NB4 (cell line): Measurements from ENCODE around the gene UBE2L5.

Experiments
- TF ChIP-seq, protein P1 (sequence below): IDR thresholded peaks from 2 replicates; pipeline ENCODE4 v1.6.1; 2011; ENCODE audit warnings: low read depth, low read length
- TF ChIP-seq, protein P2 (sequence below): IDR thresholded peaks from one replicate; pipeline ENCODE4 v1.5.1; 2012; ENCODE audit warnings: low read depth, low read length

DNA sequence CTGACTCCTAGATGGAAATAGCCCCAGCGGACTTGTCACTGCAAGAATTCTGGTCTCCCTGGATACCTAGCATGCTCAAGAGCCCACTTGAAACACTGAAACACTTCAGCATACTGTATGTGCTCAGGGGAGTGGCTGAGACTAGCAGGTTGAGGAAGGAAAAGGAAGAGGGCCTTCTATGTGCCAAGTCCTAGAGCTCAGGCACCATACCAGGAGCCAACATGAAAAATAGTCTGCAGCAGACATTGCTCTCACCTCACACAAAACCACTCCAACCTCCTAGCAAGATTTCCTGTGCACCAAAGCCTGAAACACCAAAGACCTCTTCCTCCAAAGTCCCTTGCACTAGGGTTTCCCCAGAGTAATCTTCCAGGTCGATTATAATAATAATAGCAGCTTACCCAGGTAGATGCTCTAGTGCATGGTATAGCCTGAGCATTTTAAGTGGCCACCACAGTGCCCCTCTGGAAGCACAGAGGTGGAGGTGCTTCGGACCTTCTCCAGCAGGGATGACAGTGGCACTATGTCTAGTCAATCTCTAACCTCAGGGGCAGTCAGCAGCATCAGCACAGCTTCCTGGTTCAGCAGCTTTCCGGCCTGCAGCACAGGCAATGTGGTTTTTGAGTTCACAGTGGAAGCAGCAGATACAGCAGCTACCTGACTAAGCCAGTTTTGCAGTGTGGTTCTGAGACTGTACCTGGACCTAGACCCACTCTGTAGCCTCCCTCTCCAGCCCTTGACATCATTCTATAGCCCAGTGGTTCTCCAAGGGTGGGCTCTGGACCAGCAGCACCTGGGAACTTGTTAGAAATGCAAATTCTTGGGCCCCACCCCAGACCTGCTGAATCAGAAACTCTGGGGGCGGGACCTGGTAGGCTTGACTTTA is 45.6 kb upstream of the UBE2L5 start:
- TF ChIP-seq, protein P1, sequence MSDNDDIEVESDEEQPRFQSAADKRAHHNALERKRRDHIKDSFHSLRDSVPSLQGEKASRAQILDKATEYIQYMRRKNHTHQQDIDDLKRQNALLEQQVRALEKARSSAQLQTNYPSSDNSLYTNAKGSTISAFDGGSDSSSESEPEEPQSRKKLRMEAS = peak; percentile 58
- TF ChIP-seq, protein P2, sequence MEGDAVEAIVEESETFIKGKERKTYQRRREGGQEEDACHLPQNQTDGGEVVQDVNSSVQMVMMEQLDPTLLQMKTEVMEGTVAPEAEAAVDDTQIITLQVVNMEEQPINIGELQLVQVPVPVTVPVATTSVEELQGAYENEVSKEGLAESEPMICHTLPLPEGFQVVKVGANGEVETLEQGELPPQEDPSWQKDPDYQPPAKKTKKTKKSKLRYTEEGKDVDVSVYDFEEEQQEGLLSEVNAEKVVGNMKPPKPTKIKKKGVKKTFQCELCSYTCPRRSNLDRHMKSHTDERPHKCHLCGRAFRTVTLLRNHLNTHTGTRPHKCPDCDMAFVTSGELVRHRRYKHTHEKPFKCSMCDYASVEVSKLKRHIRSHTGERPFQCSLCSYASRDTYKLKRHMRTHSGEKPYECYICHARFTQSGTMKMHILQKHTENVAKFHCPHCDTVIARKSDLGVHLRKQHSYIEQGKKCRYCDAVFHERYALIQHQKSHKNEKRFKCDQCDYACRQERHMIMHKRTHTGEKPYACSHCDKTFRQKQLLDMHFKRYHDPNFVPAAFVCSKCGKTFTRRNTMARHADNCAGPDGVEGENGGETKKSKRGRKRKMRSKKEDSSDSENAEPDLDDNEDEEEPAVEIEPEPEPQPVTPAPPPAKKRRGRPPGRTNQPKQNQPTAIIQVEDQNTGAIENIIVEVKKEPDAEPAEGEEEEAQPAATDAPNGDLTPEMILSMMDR = no peak
